GM23338 (cell line): ENCODE data around the gene SAMD10. TPM values are rescaled to one million over a fixed set of nuclear protein-coding genes. Genes with fewer than 3 reads are reported as not detected.

Source experiments
- EZH2 ChIP-seq: fragments of 200-600 bp; sonication (generic); IDR thresholded peaks from one replicate; pipeline ENCODE4 v1.8.0; 2017; ENCODE audit warnings: antibody characterized with exemption, mild to moderate bottlenecking, low read depth; ENCODE audit not compliant: unreplicated experiment
- EZH2phosphoT487 ChIP-seq: fragments of 200-600 bp; sonication (generic); IDR thresholded peaks from one replicate; pipeline ENCODE4 v1.8.1; 2018; ENCODE audit warnings: antibody characterized with exemption; ENCODE audit not compliant: unreplicated experiment
- JUNB ChIP-seq: IDR thresholded peaks from one replicate; pipeline ENCODE4 v1.6.1; 2016; ENCODE audit warnings: antibody characterized with exemption; ENCODE audit not compliant: unreplicated experiment
- NANOG ChIP-seq: IDR thresholded peaks from 2 replicates; pipeline ENCODE4 v1.6.1; 2016; ENCODE audit warnings: antibody characterized with exemption, borderline replicate concordance
- POLR2AphosphoS5 ChIP-seq: IDR thresholded peaks from 2 replicates; pipeline ENCODE4 v1.6.1; 2016; ENCODE audit warnings: antibody characterized with exemption, low read depth
- STAT1 ChIP-seq: IDR thresholded peaks from one replicate; pipeline ENCODE4 v1.6.1; 2016; ENCODE audit warnings: antibody characterized with exemption; ENCODE audit not compliant: unreplicated experiment
- polyA plus RNA-seq: library from polyadenylated mRNA; unstranded; fragments of >200 nt; fragmentation: Nextera tagmentation; extraction: Ambion mirVana; gene quantifications from 2 replicates; pipeline ENCODE4 v1.2.1, GENCODE V29; 2016
- total RNA-seq: library from RNA; depleted of rRNA; stranded (reverse); fragments of >200 nt; shearing (Covaris generic); gene quantifications from 2 replicates; pipeline ENCODE4 v1.2.3, GENCODE V29; 2014
- TF ChIP-seq, protein P1 (sequence below): fragments of 250-450 bp; sonication (Bioruptor Pico); IDR thresholded peaks from 2 replicates; pipeline ENCODE4 v1.5.0; 2020; ENCODE audit warnings: mild to moderate bottlenecking, moderate library complexity
- TF ChIP-seq, protein P2 (sequence below): IDR thresholded peaks from 2 replicates; pipeline ENCODE4 v1.6.1; 2016; ENCODE audit warnings: antibody characterized with exemption
- TF ChIP-seq, protein P3 (sequence below): IDR thresholded peaks from one replicate; pipeline ENCODE4 v1.6.1; 2018; ENCODE audit warnings: antibody characterized with exemption; ENCODE audit not compliant: unreplicated experiment

The SAMD10 gene
- total and polyA plus RNA-seq, 2 experiments from 2014 or later = 2.1 to 7.3 TPM

- TF ChIP-seq, protein P1, sequence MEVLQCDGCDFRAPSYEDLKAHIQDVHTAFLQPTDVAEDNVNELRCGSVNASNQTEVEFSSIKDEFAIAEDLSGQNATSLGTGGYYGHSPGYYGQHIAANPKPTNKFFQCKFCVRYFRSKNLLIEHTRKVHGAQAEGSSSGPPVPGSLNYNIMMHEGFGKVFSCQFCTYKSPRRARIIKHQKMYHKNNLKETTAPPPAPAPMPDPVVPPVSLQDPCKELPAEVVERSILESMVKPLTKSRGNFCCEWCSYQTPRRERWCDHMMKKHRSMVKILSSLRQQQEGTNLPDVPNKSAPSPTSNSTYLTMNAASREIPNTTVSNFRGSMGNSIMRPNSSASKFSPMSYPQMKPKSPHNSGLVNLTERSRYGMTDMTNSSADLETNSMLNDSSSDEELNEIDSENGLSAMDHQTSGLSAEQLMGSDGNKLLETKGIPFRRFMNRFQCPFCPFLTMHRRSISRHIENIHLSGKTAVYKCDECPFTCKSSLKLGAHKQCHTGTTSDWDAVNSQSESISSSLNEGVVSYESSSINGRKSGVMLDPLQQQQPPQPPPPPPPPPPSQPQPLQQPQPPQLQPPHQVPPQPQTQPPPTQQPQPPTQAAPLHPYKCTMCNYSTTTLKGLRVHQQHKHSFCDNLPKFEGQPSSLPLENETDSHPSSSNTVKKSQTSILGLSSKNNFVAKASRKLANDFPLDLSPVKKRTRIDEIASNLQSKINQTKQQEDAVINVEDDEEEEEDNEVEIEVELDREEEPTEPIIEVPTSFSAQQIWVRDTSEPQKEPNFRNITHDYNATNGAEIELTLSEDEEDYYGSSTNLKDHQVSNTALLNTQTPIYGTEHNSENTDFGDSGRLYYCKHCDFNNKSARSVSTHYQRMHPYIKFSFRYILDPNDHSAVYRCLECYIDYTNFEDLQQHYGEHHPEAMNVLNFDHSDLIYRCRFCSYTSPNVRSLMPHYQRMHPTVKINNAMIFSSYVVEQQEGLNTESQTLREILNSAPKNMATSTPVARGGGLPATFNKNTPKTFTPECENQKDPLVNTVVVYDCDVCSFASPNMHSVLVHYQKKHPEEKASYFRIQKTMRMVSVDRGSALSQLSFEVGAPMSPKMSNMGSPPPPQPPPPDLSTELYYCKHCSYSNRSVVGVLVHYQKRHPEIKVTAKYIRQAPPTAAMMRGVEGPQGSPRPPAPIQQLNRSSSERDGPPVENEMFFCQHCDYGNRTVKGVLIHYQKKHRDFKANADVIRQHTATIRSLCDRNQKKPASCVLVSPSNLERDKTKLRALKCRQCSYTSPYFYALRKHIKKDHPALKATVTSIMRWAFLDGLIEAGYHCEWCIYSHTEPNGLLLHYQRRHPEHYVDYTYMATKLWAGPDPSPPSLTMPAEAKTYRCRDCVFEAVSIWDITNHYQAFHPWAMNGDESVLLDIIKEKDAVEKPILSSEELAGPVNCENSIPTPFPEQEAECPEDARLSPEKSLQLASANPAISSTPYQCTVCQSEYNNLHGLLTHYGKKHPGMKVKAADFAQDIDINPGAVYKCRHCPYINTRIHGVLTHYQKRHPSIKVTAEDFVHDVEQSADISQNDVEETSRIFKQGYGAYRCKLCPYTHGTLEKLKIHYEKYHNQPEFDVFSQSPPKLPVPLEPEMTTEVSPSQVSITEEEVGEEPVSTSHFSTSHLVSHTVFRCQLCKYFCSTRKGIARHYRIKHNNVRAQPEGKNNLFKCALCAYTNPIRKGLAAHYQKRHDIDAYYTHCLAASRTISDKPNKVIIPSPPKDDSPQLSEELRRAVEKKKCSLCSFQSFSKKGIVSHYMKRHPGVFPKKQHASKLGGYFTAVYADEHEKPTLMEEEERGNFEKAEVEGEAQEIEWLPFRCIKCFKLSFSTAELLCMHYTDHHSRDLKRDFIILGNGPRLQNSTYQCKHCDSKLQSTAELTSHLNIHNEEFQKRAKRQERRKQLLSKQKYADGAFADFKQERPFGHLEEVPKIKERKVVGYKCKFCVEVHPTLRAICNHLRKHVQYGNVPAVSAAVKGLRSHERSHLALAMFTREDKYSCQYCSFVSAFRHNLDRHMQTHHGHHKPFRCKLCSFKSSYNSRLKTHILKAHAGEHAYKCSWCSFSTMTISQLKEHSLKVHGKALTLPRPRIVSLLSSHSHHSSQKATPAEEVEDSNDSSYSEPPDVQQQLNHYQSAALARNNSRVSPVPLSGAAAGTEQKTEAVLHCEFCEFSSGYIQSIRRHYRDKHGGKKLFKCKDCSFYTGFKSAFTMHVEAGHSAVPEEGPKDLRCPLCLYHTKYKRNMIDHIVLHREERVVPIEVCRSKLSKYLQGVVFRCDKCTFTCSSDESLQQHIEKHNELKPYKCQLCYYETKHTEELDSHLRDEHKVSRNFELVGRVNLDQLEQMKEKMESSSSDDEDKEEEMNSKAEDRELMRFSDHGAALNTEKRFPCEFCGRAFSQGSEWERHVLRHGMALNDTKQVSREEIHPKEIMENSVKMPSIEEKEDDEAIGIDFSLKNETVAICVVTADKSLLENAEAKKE (CRISPR knock-in tag) = no peak
- TF ChIP-seq JUNB (no peak), STAT1 (no peak), NANOG (no peak), EZH2 (no peak), EZH2phosphoT487 (no peak), POLR2AphosphoS5 (no peak)
- TF ChIP-seq, protein P2, sequence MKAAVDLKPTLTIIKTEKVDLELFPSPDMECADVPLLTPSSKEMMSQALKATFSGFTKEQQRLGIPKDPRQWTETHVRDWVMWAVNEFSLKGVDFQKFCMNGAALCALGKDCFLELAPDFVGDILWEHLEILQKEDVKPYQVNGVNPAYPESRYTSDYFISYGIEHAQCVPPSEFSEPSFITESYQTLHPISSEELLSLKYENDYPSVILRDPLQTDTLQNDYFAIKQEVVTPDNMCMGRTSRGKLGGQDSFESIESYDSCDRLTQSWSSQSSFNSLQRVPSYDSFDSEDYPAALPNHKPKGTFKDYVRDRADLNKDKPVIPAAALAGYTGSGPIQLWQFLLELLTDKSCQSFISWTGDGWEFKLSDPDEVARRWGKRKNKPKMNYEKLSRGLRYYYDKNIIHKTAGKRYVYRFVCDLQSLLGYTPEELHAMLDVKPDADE = no peak
- TF ChIP-seq, protein P3, sequence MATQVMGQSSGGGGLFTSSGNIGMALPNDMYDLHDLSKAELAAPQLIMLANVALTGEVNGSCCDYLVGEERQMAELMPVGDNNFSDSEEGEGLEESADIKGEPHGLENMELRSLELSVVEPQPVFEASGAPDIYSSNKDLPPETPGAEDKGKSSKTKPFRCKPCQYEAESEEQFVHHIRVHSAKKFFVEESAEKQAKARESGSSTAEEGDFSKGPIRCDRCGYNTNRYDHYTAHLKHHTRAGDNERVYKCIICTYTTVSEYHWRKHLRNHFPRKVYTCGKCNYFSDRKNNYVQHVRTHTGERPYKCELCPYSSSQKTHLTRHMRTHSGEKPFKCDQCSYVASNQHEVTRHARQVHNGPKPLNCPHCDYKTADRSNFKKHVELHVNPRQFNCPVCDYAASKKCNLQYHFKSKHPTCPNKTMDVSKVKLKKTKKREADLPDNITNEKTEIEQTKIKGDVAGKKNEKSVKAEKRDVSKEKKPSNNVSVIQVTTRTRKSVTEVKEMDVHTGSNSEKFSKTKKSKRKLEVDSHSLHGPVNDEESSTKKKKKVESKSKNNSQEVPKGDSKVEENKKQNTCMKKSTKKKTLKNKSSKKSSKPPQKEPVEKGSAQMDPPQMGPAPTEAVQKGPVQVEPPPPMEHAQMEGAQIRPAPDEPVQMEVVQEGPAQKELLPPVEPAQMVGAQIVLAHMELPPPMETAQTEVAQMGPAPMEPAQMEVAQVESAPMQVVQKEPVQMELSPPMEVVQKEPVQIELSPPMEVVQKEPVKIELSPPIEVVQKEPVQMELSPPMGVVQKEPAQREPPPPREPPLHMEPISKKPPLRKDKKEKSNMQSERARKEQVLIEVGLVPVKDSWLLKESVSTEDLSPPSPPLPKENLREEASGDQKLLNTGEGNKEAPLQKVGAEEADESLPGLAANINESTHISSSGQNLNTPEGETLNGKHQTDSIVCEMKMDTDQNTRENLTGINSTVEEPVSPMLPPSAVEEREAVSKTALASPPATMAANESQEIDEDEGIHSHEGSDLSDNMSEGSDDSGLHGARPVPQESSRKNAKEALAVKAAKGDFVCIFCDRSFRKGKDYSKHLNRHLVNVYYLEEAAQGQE = no peak
These were observed 4.8 kb downstream of the SAMD10 start (continued) for GRCh38 chr20:63974402-63975200.
